GM10266 (cell line): ENCODE data around the gene TP53RK.
"Not testable (repeated sequence)": the region's sequence is repeated elsewhere in the genome, so short reads cannot be mapped to it uniquely, and the experiment has no call there.

Experiments
- DNase-seq: peaks from one replicate; pipeline ENCODE4 v3.0.0; 2012; ENCODE audit errors: extremely low spot score
- TF ChIP-seq, protein P1 (sequence below): IDR thresholded peaks from 2 replicates; pipeline ENCODE4 v1.5.1; 2012; ENCODE audit warnings: mild to moderate bottlenecking, low read depth; ENCODE audit not compliant: control insufficient read depth, insufficient read depth; ENCODE audit errors: missing control alignments

TP53RK gene

DNA sequence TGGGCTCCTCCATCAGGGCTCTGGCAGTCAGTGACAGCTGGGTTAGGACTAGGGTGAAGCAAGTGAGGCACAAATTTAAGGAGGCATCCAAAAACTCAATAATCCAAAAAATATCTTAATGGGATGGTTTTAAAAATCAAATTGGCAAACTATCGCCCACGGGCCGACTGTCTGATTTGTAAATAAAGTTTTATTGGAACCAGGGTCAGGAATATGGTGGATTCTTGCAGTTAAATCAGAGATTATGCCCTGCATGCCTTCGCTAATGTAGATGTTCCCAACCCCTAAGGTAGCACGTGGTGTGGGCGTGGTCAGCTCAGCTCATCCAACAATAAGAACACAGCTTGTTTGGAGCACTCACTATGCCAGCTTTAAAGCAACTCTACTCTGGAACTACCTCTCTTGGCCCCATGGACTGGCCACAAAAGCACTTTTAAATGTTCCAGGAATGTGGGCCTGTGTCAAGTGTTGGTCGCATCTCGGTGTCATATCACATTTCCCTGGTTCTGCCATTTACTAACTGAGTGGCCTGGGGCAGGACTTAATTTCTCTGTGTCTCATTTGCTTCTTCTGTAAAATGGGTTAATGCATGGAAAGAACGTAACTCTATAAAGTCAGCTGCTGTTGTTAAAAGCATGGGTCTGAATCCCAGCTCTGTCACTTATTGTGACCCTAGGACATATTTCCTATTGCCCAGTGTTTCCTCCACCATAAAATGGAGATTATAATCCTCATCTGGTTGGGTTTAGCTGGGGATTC is 7.0 kb downstream of the TP53RK start:
- DNase-seq = no peak
- TF ChIP-seq, protein P1, sequence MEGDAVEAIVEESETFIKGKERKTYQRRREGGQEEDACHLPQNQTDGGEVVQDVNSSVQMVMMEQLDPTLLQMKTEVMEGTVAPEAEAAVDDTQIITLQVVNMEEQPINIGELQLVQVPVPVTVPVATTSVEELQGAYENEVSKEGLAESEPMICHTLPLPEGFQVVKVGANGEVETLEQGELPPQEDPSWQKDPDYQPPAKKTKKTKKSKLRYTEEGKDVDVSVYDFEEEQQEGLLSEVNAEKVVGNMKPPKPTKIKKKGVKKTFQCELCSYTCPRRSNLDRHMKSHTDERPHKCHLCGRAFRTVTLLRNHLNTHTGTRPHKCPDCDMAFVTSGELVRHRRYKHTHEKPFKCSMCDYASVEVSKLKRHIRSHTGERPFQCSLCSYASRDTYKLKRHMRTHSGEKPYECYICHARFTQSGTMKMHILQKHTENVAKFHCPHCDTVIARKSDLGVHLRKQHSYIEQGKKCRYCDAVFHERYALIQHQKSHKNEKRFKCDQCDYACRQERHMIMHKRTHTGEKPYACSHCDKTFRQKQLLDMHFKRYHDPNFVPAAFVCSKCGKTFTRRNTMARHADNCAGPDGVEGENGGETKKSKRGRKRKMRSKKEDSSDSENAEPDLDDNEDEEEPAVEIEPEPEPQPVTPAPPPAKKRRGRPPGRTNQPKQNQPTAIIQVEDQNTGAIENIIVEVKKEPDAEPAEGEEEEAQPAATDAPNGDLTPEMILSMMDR = no peak

DNA sequence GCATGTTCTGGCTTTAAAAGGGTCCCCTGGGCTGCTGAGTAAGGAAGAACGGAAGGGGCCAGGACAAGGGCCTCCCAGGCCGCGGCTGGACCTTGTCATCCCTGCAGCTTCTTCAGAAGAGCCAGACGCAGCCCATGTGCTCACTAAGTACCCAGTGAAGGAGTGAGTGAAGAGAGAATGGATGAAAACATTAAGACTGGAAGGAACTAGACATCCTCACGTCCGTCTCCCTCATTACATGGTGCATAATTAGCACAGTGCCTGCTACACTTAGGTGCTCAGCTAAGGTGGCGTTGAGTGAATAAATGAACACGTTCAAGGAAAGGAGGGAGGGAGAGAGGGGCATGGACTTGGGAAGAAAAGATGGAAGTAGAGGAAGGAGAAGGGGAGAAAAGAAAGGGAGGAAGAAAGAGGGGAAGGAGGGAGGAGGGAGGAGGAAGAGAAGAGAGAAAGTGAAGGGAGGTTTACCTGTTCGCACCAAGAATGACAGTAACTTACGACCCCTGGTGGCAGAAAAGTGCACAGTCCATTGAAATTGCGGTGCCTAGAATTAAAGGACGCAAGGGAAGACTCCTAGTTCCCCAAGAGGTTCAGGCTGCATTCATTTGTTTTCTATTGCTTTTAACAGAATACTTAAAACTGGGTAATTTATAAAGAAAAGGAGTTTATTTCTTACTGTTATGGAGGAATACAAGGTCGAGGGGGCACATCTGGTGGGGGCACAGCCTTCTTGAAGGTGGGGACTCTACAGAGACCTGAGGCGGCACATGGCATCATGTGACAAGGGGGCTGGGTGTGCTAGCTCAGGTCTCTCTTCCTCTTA is 8.0 kb downstream of the TP53RK start:
- DNase-seq = peak; percentile 66
- TF ChIP-seq, protein P1 = peak; percentile 93

DNA sequence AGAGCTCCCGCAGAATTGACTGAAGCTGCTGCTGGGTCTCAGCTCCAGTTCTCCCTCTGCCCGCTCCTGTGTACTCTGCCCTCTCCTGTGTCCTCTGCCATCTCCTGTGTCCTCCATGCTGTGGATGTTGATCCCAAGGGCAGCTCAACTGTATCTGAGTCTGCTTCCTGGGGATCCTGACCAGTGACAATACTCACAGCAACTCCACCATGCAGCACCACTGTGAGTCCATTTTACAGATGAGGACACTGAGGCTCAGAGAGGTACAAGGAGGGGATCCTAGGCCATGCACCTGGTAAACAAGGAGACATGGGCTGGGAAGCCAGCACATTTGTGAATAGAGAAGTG is 8.6 kb downstream of the TP53RK start:
- TF ChIP-seq, protein P1 = no peak
- no peak for DNase-seq

DNA sequence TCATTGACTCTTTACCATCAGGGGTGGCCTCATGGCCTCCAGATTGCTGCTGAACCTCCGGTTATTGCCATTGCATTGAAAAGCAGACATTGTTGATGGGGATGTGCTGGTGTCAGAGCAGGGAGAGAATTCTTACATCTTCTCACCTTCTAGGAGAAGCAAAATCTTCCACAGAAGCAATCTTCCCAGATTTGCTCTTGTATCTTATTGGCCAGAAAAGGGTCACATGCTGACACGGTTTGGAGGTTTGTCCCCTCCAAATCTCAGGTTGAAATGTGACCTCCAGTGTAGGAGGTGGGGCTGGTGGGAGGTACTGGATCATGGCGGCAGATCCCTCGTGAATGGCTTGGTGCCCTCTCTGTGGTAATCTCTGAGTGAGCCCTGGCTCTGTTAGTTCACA is 10.7 kb downstream of the TP53RK start:
- DNase-seq = no peak
- TF ChIP-seq, protein P1 = no peak

DNA sequence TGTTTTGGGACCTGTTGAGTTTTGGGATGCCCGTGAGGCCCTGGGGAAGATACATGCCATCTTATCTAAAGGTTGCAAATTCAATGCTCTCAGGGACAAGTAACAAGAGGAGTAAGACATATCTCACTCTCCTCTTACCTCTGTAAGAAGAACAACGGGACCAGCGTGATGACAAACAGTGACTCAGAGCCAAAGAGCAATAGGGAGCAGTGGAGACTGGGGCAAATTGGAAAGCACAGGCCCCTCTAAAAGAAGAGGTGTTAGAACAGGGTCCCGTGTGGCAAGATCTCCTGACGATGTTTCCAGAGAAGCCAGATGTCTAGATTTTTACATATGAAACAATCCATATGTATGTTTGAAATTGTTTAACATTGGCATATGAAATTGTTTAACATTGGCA is 11.6 kb downstream of the TP53RK start:
- TF ChIP-seq, protein P1 = no peak
- DNase-seq = no peak

DNA sequence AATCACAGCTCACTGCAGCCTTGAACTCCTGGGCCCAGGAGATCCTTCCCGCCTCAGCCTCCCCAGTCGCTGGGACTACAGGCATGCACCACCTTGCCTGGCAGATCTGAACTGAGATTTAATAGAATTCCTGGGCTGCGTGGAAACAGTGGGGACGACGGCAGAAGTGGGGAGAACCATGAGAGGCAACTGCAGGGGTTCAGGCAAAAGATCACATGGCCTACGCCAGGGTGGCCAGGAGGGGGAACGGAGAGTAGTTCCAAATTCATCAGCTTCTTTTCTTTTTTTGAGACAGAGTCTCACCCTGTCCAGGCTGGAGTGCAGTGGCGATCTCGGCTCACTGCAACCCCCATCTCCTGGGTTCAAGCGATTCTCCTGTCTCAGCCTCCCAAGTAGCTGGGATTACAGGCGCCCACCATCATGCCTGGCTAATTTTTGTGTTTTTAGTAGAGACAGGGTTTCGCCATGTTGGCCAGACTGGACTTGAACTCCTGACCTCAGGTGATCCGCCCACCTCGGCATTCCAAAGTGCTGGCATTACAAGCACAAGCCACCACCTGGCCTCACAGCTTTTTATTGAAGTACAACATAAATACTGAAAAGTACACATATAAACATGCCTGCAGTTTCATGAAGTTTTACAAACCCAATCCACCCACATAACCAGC is 12.5 kb downstream of the TP53RK start:
- not testable (repeated sequence) for DNase-seq

DNA sequence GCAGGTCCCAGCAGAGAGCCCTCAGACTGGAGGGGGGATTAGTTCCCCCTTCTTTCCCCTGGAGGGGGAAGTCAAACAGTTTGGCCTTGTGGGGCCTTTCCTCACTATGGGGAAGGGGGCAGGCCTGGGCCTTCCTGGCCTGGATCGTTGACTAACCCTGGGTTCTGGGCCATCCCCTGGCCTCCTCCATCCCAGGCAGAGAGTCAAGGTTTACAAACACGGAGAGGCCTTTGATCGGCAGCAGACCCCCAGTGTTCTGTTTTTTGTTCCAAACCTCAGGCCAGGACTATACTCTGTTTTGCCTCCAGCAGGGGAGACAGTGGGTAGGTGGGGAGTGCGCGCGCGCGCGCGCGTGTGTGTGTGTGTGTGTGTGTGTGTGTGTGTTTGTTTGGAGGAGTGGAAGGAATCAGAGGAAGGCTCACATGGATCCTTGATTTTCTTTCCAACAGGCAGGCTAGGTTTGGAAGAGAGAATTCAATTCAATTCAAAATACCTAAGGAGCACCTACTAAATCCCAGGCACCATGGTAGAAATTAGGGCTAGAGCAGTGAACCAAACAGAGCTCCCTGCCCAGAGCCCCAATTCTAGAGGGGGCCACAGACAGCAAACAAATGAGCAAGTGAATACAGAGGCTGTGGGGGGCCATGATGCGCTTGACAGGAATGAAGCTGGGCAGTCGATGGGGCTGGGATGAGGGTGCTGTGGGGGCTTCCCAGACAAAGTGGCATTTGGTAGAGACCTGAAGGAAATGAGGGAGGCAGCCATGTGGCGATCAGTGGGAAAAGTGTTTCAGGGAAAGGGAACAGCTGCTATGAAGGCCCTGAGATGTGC is 14.8 kb downstream of the TP53RK start:
- DNase-seq = no peak
- TF ChIP-seq, protein P1 = no peak
